Endothelial cell of umbilical vein (primary cell): ENCODE measurements around the gene BHLHE23. TPM values are rescaled to one million over a fixed set of nuclear protein-coding genes. Genes with fewer than 3 reads are reported as not detected.

Experiments
- BruUV-seq: library from RNA; stranded (reverse); fragments of 400-500 nt; replicated peaks from 2 replicates; lab custom pipeline; 2021; lab: Mats Ljungman, UMichigan
- CTCF ChIA-PET: fragments of 300-600, 350-600 bp; sonication (Branson Sonifier 250); formaldehyde crosslinking; loops from one replicate; lab custom pipeline; 2021; ENCODE audit warnings: antibody characterized with exemption, inconsistent platforms; lab: Charles Lee
- POLR2A ChIA-PET: fragments of 300-600, 350-600 bp; sonication (Branson Sonifier 250); formaldehyde crosslinking; loops from one replicate; lab custom pipeline; 2021; ENCODE audit warnings: antibody characterized with exemption, inconsistent platforms; lab: Charles Lee
- DNase-seq: peaks from one replicate; pipeline ENCODE4 v3.0.0-alpha.2; 2011; ENCODE audit warnings: low read depth, low spot score
- FAIRE-seq: peaks from 2 replicates; lab custom pipeline; 2011; peaks lifted over from hg19 to GRCh38; lab: Jason Lieb, UNC
- H2AFZ ChIP-seq: 2 replicates; pipeline ENCODE4 v1.6.0; 2012; ENCODE audit warnings: low read depth, low read length, control low read depth, inconsistent platforms
- H3K27ac ChIP-seq: 2 replicates; pipeline ENCODE4 v1.5.1; 2011; ENCODE audit warnings: low read depth, mild to moderate bottlenecking, control low read depth, low read length, moderate library complexity; ENCODE audit not compliant: insufficient read depth
- H3K27me3 ChIP-seq, 2 experiments: 2 replicates each; pipeline versions ENCODE4 v1.6.0 to v1.6.1; 2011; ENCODE audit warnings: low read length in 2 of 2, mixed read lengths in 1 of 2; ENCODE audit not compliant: control insufficient read depth in 2 of 2, insufficient read depth in 2 of 2
- H3K36me3 ChIP-seq, 2 experiments: 2 replicates in 1 of 2; 3 replicates in 1 of 2; pipeline ENCODE4 v1.5.1; 2011; ENCODE audit warnings: low read length in 2 of 2, mild to moderate bottlenecking in 1 of 2, moderate library complexity in 1 of 2; ENCODE audit not compliant: control insufficient read depth in 2 of 2, insufficient read depth in 2 of 2; ENCODE audit errors: extremely low read depth in 1 of 2
- H3K4me1 ChIP-seq: 3 replicates; pipeline ENCODE4 v1.5.1; 2011; ENCODE audit warnings: mild to moderate bottlenecking, low read length; ENCODE audit not compliant: control insufficient read depth, insufficient read depth; ENCODE audit errors: extremely low read depth
- H3K4me2 ChIP-seq: 2 replicates; pipeline ENCODE4 v1.6.1; 2011; ENCODE audit warnings: low read length, control low read depth, mixed read lengths; ENCODE audit not compliant: insufficient read depth
- H3K4me3 ChIP-seq, 3 experiments: fragments of 200-600 bp in 1 of 3; sonication (generic), shearing (Covaris generic) in 1 of 3; replicated peaks in 1 of 3; 2 replicates each; pipeline ENCODE4 v1.5.1; 2011 to 2016; ENCODE audit warnings: control low read depth in 3 of 3, low read length in 3 of 3, mild to moderate bottlenecking in 2 of 3, inconsistent platforms in 1 of 3, low read depth in 1 of 3, moderate library complexity in 1 of 3; ENCODE audit not compliant: insufficient read depth in 1 of 3
- H3K79me2 ChIP-seq: 2 replicates; pipeline ENCODE4 v1.6.0; 2012; ENCODE audit warnings: low read length, inconsistent platforms; ENCODE audit not compliant: control insufficient read depth, insufficient read depth
- H3K9ac ChIP-seq: replicated peaks from 2 replicates; pipeline ENCODE3; 2011; ENCODE audit warnings: low read length, control low read depth; ENCODE audit not compliant: insufficient read depth; ENCODE audit errors: extremely low read depth
- H3K9me1 ChIP-seq: replicated peaks from 3 replicates; pipeline ENCODE4 v1.6.0; 2011; ENCODE audit warnings: mild to moderate bottlenecking, low read length; ENCODE audit not compliant: control insufficient read depth, insufficient read depth; ENCODE audit errors: extremely low read depth
- H3K9me3 ChIP-seq: replicated peaks from 2 replicates; pipeline ENCODE4 v1.5.1; 2012; ENCODE audit warnings: low read length, inconsistent platforms; ENCODE audit not compliant: control insufficient read depth, insufficient read depth
- H4K20me1 ChIP-seq: replicated peaks from 2 replicates; pipeline ENCODE3; 2011; ENCODE audit warnings: mild to moderate bottlenecking, low read length; ENCODE audit not compliant: control insufficient read depth, insufficient read depth; ENCODE audit errors: extremely low read depth
- CTCF ChIP-seq, 2 donors: IDR thresholded peaks; 1 replicate in 1 of 2; 2 replicates in 1 of 2; pipeline ENCODE4 v1.5.1; 2011; ENCODE audit warnings: low read length in 2 of 2, mild to moderate bottlenecking in 2 of 2, moderate library complexity in 2 of 2, control low read depth in 1 of 2, inconsistent platforms in 1 of 2, low read depth in 1 of 2; ENCODE audit not compliant: insufficient read depth in 1 of 2; ENCODE audit errors: extremely low read depth in 1 of 2
- EZH2 ChIP-seq: IDR thresholded peaks from 2 replicates; pipeline ENCODE4 v1.6.1; 2012; ENCODE audit warnings: borderline replicate concordance, low read depth, mild to moderate bottlenecking, moderate library complexity, low read length, inconsistent platforms; ENCODE audit not compliant: severe bottlenecking
- FOS ChIP-seq: IDR thresholded peaks from 2 replicates; pipeline ENCODE4 v1.6.1; 2011; ENCODE audit warnings: mild to moderate bottlenecking, low read length, moderate library complexity, borderline replicate concordance; ENCODE audit not compliant: insufficient read depth
- GATA2 ChIP-seq: IDR thresholded peaks from 2 replicates; pipeline ENCODE4 v1.7.0; 2011; ENCODE audit warnings: low read depth, mild to moderate bottlenecking, moderate library complexity, mixed read lengths, low read length; ENCODE audit not compliant: insufficient read length, insufficient read depth
- JUN ChIP-seq: IDR thresholded peaks from 2 replicates; pipeline ENCODE4 v1.6.1; 2011; ENCODE audit warnings: borderline replicate concordance, low read depth; ENCODE audit not compliant: insufficient read length, insufficient read depth
- MAX ChIP-seq: IDR thresholded peaks from 2 replicates; pipeline ENCODE4 v1.6.1; 2011; ENCODE audit not compliant: insufficient read depth, insufficient read length
- MYC ChIP-seq: IDR thresholded peaks from one replicate; pipeline ENCODE4 v1.6.1; 2011; ENCODE audit warnings: mild to moderate bottlenecking, low read depth, low read length
- POLR2A ChIP-seq: IDR thresholded peaks from 2 replicates; pipeline ENCODE4 v1.6.1; 2012; ENCODE audit warnings: low read depth, mild to moderate bottlenecking, control low read depth, low read length
- POLR2AphosphoS5 ChIP-seq: IDR thresholded peaks from 2 replicates; pipeline ENCODE4 v1.6.1; 2012; ENCODE audit warnings: low read depth, mild to moderate bottlenecking, control low read depth, low read length, moderate library complexity; ENCODE audit not compliant: insufficient read depth
- dilution Hi-C: fragments of 300-500 bp; cut with MboI; formaldehyde crosslinking; loops from one replicate; pipeline ENCODE4 v1.15.0; 2019; ENCODE audit warnings: low sequenced_read_pairs; ENCODE audit not compliant: extremely low pct_ligation_motif_present
- intact Hi-C: fragments of 100-400 bp; cut with micrococcal nuclease; formaldehyde crosslinking; loops from one replicate; pipeline ENCODE4 v1.10.0; 2022
- polyA plus RNA-seq, 4 experiments: library from polyadenylated mRNA; depleted of rRNA in 3 of 4; stranded (reverse) in 3 of 4; unstranded in 1 of 4; fragments of >200 nt; gene quantifications; 2 replicates each; pipeline versions ENCODE4 v1.2.1 to v1.2.3, GENCODE V29; 2011 to 2012; ENCODE audit warnings: missing spikeins in 1 of 4
- total RNA-seq: library from RNA; stranded (reverse); gene quantifications from 2 replicates; pipeline ENCODE4 v1.2.3, GENCODE V29; 2021

The BHLHE23 gene
- total and polyA plus RNA-seq, 2 donors (not counting 3 experiments of a cell fraction or from before 2014, with no cell fraction given): not detected

GRCh38 chr20:63002511-63002910 lies 4.3 kb downstream of the BHLHE23 start:
- no peaks in the 10 kb centered on the region for H3K9me1 ChIP-seq
- H3K36me3 ChIP-seq: no peaks in the 10 kb centered on the region
- H3K27me3 ChIP-seq: peaks cover 45 to 65% of the 10 kb centered on the region in 2 experiments
- ChIA-PET CTCF (interaction anchor here (0.6 to 1.6 kb wide), 2 partner anchors 23 to 592 kb away, joined by 4 to 5 read pairs; no protein-coding TSS in a partner anchor), POLR2A (interaction anchor here (0.6 to 0.8 kb wide), 2 partner anchors 8 to 48 kb away, joined by 4 to 5 read pairs; no protein-coding TSS in a partner anchor)
- H4K20me1 ChIP-seq: no peaks in the 10 kb centered on the region
- no peak overlapping the region for H3K4me2 ChIP-seq
- no TSS peak for BruUV-seq
- intact Hi-C loops (no loop called here), dilution Hi-C loops (no loop called here)
- DNase-seq (no peak), FAIRE-seq (no peak)
- H3K27ac ChIP-seq: no peak overlapping the region
- H3K9ac ChIP-seq: no peak overlapping the region
- no peaks in the 10 kb centered on the region for H3K9me3 ChIP-seq
- no peaks in the 10 kb centered on the region for H3K79me2 ChIP-seq
- TF ChIP-seq JUN (no peak), GATA2 (no peak), POLR2A (no peak), MYC (no peak), FOS (no peak), CTCF (IDR thresholded peaks at IDR 0.05; ENCODE audit: extremely low read depth in 1 of 2, insufficient read depth in 1 of 2, low read depth in 1 of 2, low read length in 2 of 2) (no peak), EZH2 (no peak), POLR2AphosphoS5 (no peak), MAX (no peak)
- H2AFZ ChIP-seq: no peak overlapping the region
- H3K4me1 ChIP-seq: no peaks in the 10 kb centered on the region
- H3K4me3 ChIP-seq: no peak overlapping the region
